H54 (cell line): ENCODE data around the gene RIC1.

Source experiments
- DNase-seq: peaks from one replicate; pipeline ENCODE4 v3.0.0; 2011; ENCODE audit warnings: low spot score, mixed read lengths; ENCODE audit not compliant: insufficient read length
- FAIRE-seq: peaks from 3 replicates; lab custom pipeline; 2011; peaks lifted over from hg19 to GRCh38; lab: Jason Lieb, UNC
- POLR2A ChIP-seq: IDR thresholded peaks from 2 replicates; pipeline ENCODE4 v1.6.1; 2011; ENCODE audit warnings: low read depth, mild to moderate bottlenecking, low read length

The RIC1 gene

DNA sequence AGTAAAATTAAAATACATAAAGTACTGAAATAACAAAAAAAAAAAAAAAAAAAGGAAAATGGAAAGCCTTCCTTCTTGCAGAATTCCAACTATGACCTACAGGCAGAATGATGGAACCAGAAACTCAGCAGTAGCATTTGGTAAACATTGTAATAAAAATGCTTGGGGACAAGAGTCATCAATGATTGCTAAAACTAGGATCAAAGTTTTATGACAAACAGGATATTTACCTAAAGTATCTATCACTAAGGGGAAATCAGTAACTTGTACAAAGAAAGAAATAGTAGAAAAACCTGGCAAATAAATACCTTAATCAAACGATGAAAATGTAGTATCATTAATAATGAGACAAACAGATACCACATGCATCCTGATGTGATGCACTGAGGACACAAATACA, 186.6 kb downstream of the RIC1 start:
- TF ChIP-seq POLR2A, result no peak
- FAIRE-seq, result no peak
- no peak for DNase-seq

DNA sequence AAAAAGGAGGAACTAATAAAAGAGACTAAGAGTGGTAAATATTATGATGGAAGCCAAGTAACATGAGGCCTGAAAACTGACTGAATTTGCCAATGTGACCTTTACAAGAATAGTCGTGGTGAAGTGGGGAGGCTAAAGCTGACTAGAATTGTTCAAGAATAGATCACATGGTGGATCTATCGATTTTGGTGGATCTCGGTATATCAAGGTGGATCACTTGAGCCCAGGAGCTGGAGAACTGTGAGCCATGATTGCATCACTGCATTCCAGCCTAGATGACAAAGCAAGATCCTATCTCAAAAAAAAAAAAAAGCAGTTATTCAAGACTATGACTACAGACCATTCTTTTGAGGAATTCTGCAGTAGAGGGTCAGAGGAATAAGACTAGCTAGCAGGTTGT, 189.0 kb downstream of the RIC1 start:
- no peak for DNase-seq
- no peak for TF ChIP-seq POLR2A
- peak; percentile 89 for FAIRE-seq

DNA sequence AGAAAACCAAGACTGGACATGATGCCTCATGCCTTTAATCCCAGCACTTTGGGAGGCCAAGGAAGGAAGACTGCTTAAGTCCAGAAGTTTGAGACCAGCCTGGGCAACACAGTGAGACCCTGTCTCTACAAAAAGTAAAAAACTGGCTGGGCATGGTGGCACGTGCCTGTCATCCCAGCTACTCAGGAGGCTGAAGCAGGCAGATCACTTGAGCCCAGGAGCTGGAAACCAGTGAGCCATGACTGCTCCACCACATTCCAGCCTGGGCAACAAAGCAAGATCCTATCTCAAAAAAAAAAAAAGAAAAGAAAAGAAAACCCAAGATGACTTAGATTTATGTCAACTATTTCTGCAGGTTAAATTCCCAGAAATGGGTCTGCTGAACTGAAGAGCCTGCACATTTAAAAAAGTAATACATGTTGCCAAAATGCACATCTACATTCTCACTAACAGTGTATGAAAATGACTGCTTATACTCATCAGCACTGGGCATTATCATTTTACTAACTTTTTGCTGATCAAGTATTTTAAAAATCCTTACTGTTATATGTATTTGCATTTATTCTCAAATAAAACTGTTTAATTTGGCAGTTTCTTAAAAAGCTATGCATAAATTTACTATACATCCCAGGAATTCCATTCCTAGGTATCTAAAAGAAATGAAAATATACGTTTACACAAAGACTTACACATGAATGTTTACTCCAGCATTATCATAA, 189.7 kb downstream of the RIC1 start:
- TF ChIP-seq POLR2A, result no peak
- no peak for FAIRE-seq

DNA sequence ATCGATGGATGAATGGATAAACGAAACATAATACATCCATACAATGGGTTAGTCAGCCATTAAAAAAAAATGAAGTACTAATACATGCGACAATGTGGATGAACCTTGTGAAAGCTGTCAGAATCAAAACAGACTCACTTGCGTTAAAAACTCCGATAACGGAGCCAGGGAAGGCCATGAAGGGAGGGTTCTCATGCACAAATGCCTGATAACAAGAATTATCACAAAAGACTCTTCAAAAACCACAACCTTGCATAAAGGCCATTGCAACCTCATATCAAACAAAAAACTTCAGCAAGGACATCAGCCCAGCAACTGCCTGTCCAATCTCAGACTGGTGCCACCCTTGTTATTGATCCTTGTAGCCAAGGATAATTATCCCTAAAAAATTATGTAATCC, 190.3 kb downstream of the RIC1 start:
- FAIRE-seq (peak; percentile 6), DNase-seq (no peak)
- TF ChIP-seq POLR2A, result no peak

More for the DNA sequence above, 189.7 kb downstream of the RIC1 start:
- DNase-seq, result no peak

DNA sequence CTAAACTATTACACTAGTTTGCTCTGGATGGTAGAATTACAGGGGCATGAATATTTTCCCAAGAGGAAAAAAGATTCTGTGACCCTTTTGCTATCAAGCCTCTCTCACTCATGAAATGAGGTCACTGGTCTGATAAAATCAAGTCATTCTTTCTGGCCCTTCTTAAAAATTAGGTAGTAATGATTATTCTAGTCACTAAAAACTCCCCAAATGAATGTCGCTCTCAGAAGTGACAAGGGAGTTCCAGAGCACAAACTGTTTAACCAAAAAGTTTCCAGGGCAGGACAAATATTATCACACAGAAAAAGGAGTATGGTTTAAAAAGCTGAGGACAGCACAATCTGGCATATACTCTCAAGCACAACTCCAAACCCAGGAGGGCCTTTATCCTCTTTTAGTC, 191.5 kb downstream of the RIC1 start:
- FAIRE-seq (no peak), DNase-seq (no peak)
- TF ChIP-seq POLR2A, result no peak

DNA sequence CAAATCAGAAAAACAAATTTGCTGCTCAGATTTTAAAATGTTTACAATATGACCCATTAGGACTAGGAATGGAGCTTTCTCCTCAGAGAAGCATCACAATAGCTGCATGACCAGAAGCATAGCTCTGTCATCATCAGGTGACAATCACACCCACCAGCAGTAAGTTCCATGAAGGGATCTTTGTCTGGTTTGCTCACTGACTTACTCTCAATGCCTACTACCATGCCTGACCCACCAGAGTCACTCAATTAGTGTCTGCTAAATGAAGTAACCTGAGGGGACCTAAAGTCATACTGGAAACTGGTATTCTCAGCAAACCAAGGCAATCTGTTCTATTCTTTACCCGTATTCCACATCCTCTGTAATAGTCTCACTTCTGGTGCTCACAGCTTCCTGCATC, 196.3 kb downstream of the RIC1 start:
- no peak for TF ChIP-seq POLR2A
- FAIRE-seq, result no peak

More for the DNA sequence above, 196.3 kb downstream of the RIC1 start:
- DNase-seq, result no peak
